Measurements from ENCODE around the gene ASIC2. TPM values are rescaled to one million over a fixed set of nuclear protein-coding genes. Genes with fewer than 3 reads are reported as not detected.

Gene ASIC2
- total and polyA plus RNA-seq, 2 experiments from 2014 or later: not detected

DNA sequence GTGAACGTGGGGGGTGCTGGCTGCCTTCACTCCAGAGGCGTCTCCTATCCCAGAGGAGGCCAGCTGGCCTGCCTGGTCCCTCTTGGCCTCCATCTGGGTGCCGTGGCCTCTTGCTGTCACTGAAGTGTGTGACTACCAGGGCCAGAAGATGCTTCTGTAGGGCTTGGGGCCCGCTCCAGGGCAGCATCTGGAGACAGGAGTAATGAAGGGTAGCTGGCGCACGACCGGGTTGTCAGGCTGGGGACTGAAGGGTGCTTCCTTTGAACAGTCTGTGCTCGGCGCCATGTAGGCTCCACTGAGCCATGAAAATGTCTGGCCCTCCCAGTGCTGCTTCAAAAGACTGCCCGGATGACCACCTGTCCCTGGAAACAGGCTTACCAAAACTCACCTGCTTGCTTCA, 31.3 kb downstream of the ASIC2 start:
- no peak overlapping the region for H3K4me3 ChIP-seq
- TF ChIP-seq, protein P1, sequence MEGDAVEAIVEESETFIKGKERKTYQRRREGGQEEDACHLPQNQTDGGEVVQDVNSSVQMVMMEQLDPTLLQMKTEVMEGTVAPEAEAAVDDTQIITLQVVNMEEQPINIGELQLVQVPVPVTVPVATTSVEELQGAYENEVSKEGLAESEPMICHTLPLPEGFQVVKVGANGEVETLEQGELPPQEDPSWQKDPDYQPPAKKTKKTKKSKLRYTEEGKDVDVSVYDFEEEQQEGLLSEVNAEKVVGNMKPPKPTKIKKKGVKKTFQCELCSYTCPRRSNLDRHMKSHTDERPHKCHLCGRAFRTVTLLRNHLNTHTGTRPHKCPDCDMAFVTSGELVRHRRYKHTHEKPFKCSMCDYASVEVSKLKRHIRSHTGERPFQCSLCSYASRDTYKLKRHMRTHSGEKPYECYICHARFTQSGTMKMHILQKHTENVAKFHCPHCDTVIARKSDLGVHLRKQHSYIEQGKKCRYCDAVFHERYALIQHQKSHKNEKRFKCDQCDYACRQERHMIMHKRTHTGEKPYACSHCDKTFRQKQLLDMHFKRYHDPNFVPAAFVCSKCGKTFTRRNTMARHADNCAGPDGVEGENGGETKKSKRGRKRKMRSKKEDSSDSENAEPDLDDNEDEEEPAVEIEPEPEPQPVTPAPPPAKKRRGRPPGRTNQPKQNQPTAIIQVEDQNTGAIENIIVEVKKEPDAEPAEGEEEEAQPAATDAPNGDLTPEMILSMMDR (IDR thresholded peaks at IDR 0.05; ENCODE audit: low read depth, low read length): no peak
- peaks cover 8% of the 10 kb centered on the region for H3K27me3 ChIP-seq

DNA sequence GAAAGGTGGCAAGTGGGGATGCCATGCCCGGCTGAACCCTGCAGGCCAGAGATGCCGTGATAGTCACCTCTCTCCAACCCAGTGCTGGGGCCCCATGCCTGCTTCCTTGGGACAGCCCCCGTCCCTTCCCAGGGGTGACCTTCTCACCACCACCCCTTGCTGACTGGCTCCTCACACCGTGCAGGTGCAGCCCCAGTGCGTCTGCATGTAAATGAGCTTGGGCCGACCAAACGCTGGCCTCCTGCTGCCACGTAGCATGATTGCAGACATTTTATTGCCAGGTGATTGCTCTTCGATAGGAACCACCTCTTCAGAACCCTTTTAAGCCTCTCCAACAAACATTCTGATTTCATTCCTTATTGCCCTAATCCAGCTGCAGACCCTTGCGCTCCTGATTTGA, 32.5 kb downstream of the ASIC2 start:
- peaks cover 8% of the 10 kb centered on the region for H3K27me3 ChIP-seq
- TF ChIP-seq, protein P1 (IDR thresholded peaks at IDR 0.05; ENCODE audit: low read depth, low read length): no peak
- no peak overlapping the region for H3K27ac ChIP-seq
- no peaks in the 10 kb centered on the region for H3K9me3 ChIP-seq (ENCODE audit: low read depth)
- no peaks in the 10 kb centered on the region for H3K4me1 ChIP-seq (ENCODE audit: low read depth)
- DNase-seq (ENCODE audit: low read depth in 1 of 2, low spot score in 1 of 2): no peak
- no peaks in the 10 kb centered on the region for H3K36me3 ChIP-seq
- H3K4me3 ChIP-seq: no peak overlapping the region

More for the DNA sequence above, 31.3 kb downstream of the ASIC2 start:
- no peak for DNase-seq (ENCODE audit: low read depth in 1 of 2, low spot score in 1 of 2)
- Histone ChIP-seq H3K27ac (no peak overlapping the region), H3K36me3 (no peaks in the 10 kb centered on the region), H3K4me1 (ENCODE audit: low read depth) (no peaks in the 10 kb centered on the region), H3K9me3 (ENCODE audit: low read depth) (no peaks in the 10 kb centered on the region)

DNA sequence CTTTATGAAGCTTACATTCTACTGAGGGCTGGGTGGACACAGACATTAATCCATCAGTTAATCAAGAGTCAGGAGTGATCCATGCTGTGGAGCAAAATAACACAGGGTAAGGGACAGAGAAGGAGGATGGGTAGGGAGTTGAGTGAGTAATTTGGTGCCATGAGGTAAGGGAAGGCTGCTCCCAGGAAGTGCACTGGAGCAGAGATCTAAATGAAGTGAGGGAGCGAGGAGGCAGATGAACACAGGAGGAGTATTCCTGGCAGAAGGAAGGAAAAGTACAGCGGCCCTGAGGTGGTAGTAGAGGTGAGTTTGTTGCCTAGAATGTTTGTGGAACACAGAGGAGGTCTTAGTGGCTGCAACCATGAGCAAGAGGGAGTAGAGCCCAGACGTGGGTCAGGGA, 34.8 kb downstream of the ASIC2 start:
- TF ChIP-seq, protein P1 (IDR thresholded peaks at IDR 0.05; ENCODE audit: low read depth, low read length): no peak
- Histone ChIP-seq H3K36me3 (no peaks in the 10 kb centered on the region), H3K4me1 (ENCODE audit: low read depth) (no peaks in the 10 kb centered on the region), H3K27me3 (peaks cover 8% of the 10 kb centered on the region), H3K9me3 (ENCODE audit: low read depth) (no peaks in the 10 kb centered on the region), H3K4me3 (no peak overlapping the region), H3K27ac (no peak overlapping the region)
- DNase-seq (ENCODE audit: low read depth in 1 of 2, low spot score in 1 of 2): no peak

DNA sequence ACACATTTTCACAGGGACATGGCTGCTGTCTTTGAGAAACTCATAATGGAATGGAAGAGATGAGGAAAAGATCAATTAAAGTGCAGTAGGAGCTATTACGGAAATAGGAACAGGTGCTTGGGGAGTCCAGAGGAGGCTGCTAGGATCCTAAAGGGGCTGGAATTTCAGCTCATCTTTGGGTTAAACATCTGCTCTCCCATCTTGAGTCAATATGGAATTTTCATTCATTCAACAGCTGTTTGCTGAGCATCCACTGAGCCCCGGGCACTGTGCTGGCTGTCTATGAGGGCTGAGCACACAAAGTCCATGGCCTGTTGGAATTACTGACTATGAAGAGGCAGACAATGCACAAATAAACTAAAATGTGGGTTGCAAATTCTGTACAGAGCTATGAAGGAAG, 47.9 kb downstream of the ASIC2 start:
- Histone ChIP-seq H3K27ac (no peak overlapping the region), H3K4me1 (ENCODE audit: low read depth) (no peaks in the 10 kb centered on the region), H3K36me3 (no peaks in the 10 kb centered on the region), H3K4me3 (no peak overlapping the region), H3K9me3 (ENCODE audit: low read depth) (no peaks in the 10 kb centered on the region), H3K27me3 (no peaks in the 10 kb centered on the region)
- DNase-seq (ENCODE audit: low read depth in 1 of 2, low spot score in 1 of 2): no peak
- TF ChIP-seq, protein P1 (IDR thresholded peaks at IDR 0.05; ENCODE audit: low read depth, low read length): no peak

DNA sequence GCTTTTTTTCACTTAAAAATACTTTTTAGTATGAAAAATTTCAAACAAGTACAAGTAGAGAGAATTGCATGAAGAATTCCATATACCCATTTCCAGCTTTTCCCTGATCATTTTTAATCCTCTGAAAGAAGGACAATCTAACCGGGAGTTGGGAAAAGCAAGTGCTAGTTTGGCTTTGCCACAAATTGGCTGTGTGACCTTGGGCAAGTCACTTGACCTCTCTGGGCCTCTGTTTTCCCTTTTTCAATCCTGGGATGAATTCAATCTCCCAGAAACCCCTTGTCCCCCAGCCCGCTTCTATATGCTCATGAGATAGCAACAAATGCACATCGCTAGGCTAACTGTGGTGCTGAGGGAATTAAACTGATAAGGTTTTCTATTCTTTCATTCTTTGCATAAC, 49.4 kb downstream of the ASIC2 start:
- no peak overlapping the region for H3K4me3 ChIP-seq
- no peak for DNase-seq (ENCODE audit: low read depth in 1 of 2, low spot score in 1 of 2)
- H3K27ac ChIP-seq: no peak overlapping the region
- no peaks in the 10 kb centered on the region for H3K4me1 ChIP-seq (ENCODE audit: low read depth)
- TF ChIP-seq, protein P1 (IDR thresholded peaks at IDR 0.05; ENCODE audit: low read depth, low read length): no peak
- no peaks in the 10 kb centered on the region for H3K9me3 ChIP-seq (ENCODE audit: low read depth)
- no peaks in the 10 kb centered on the region for H3K36me3 ChIP-seq
- H3K27me3 ChIP-seq: no peaks in the 10 kb centered on the region

Measured in cardiac muscle cell (in vitro differentiated cells and primary cell).